Measurements from ENCODE around the gene ACAA2. TPM values are rescaled to one million over a fixed set of nuclear protein-coding genes. Genes with fewer than 3 reads are reported as not detected.

ACAA2 gene
- total and polyA plus RNA-seq, 2 of the 8 experiments (the other 6 are each of a cell fraction or from before 2014, with no cell fraction given): 63.4 to 151 TPM

- H2BK15ac ChIP-seq (ENCODE audit: low read length): no peak overlapping the region
- no peak overlapping the region for H4K8ac ChIP-seq (ENCODE audit: extremely low read depth, insufficient read depth, low read length)
- no peak overlapping the region for H2BK5ac ChIP-seq (ENCODE audit: low read depth, low read length)
- H3K27ac ChIP-seq (ENCODE audit: low read depth, low read length): no peak overlapping the region
- DNase-seq (ENCODE audit: low read depth in 1 of 2, low spot score in 2 of 2): no peak
- no peaks in the 10 kb centered on the region for H3K79me2 ChIP-seq (ENCODE audit: control insufficient read depth in 1 of 2, insufficient read depth in 2 of 2, low read length in 2 of 2)
- no peak overlapping the region for H2BK20ac ChIP-seq (ENCODE audit: low read length)
- no peak overlapping the region for H3K4me3 ChIP-seq (ENCODE audit: extremely low read depth in 1 of 4, insufficient read depth in 2 of 4, low read depth in 3 of 4, low read length in 4 of 4)
- FAIRE-seq: no peak
- H3K9me3 ChIP-seq (ENCODE audit: insufficient read depth in 2 of 2, low read depth in 1 of 2, low read length in 1 of 2): peaks cover 17 to 26% of the 10 kb centered on the region in 2 experiments; a peak in 2 of 4 replicates
- H3K23ac ChIP-seq (ENCODE audit: insufficient read length): no peak overlapping the region
- no peak overlapping the region for H2AFZ ChIP-seq (ENCODE audit: low read length)
- no peaks in the 10 kb centered on the region for H3K27me3 ChIP-seq (replicated peaks in 1 of 4; ENCODE audit: control insufficient read depth in 3 of 4, extremely low read depth in 1 of 4, insufficient read depth in 3 of 4, low read length in 3 of 4)
- no peak overlapping the region for H3K18ac ChIP-seq (ENCODE audit: extremely low read depth, low read length)
- no peak overlapping the region for H3K4me2 ChIP-seq (ENCODE audit: insufficient read depth in 1 of 2, low read depth in 2 of 2, low read length in 2 of 2)
- H3K36me3 ChIP-seq (ENCODE audit: control insufficient read depth in 2 of 4, insufficient read depth in 4 of 4, low read length in 3 of 4): peaks cover 0 to 6% (median 1%) of the 10 kb centered on the region in 4 experiments; a peak in 3 of 8 replicates
- no peaks in the 10 kb centered on the region for H3K79me1 ChIP-seq (ENCODE audit: low read depth, low read length)
- no peak overlapping the region for H4K5ac ChIP-seq (ENCODE audit: insufficient read length, low read depth, low read length)
- H4K91ac ChIP-seq (replicated peaks; ENCODE audit: insufficient read length, low read length): no peak overlapping the region
- H2BK12ac ChIP-seq (ENCODE audit: low read depth, low read length): no peak overlapping the region
- H4K20me1 ChIP-seq (replicated peaks in 1 of 2; ENCODE audit: control insufficient read depth in 1 of 2, insufficient read depth in 2 of 2, low read length in 2 of 2): no peaks in the 10 kb centered on the region
- H3K4me1 ChIP-seq (replicated peaks in 1 of 4; ENCODE audit: control insufficient read depth in 3 of 4, insufficient read depth in 4 of 4, low read length in 3 of 4): no peaks in the 10 kb centered on the region
- 88% methylated on average over 1 of the region's 1 CpG; no CpG with 5 or more reads in 1 of the 2 experiments for WGBS, 2 experiments (ENCODE audit: extremely low coverage in 1 of 2, insufficient coverage in 1 of 2, insufficient read length in 1 of 2, insufficient replicate concordance in 2 of 2, low coverage in 1 of 2, low lambda C conversion rate in 2 of 2, missing lambda C conversion rate in 1 of 2)
- no peak overlapping the region for H3K56ac ChIP-seq (replicated peaks; ENCODE audit: insufficient read length, low read depth, low read length)
- no peaks in the 10 kb centered on the region for H3K23me2 ChIP-seq (ENCODE audit: low read depth, low read length)
- TF ChIP-seq GABPA (IDR thresholded peaks at IDR 0.05; ENCODE audit: borderline replicate concordance, insufficient read depth, low read length) (no peak), RBBP5 (IDR thresholded peaks at IDR 0.05; ENCODE audit: borderline replicate concordance, low read depth, low read length) (no peak), CHD2 (IDR thresholded peaks at IDR 0.05; ENCODE audit: low read length) (no peak), ASH2L (IDR thresholded peaks at IDR 0.05; ENCODE audit: low read length) (no peak), KDM1A (IDR thresholded peaks at IDR 0.05; ENCODE audit: borderline replicate concordance, low read length) (no peak), CBX8 (IDR thresholded peaks at IDR 0.05; ENCODE audit: borderline replicate concordance, low read depth, low read length) (no peak)
- H3K14ac ChIP-seq (ENCODE audit: insufficient read length): no peak overlapping the region
- no peak overlapping the region for H3K9ac ChIP-seq (replicated peaks in 1 of 4; ENCODE audit: extremely low read depth in 1 of 4, low read depth in 3 of 4, low read length in 3 of 4)
- ChIA-PET CTCF (ENCODE audit: partially characterized antibody) (interaction anchor here (0.9 kb wide), 1 partner anchor 31 kb away, joined by 3 read pairs; no protein-coding TSS in a partner anchor), POLR2A (ENCODE audit: partially characterized antibody) (no interaction called here)
- H3K4ac ChIP-seq (replicated peaks; ENCODE audit: insufficient read length, low read depth, low read length): no peak overlapping the region
- H2BK120ac ChIP-seq (replicated peaks; ENCODE audit: low read depth, low read length): no peak overlapping the region
- no peak overlapping the region for H2AK5ac ChIP-seq (ENCODE audit: low read depth, low read length)
Measured at GRCh38 chr18:49827996-49828395, 14.7 kb upstream of the ACAA2 start.
